HG03060 (cell line): Measurements from ENCODE around the gene EVA1C.
"Not testable (repeated sequence)": the region's sequence is repeated elsewhere in the genome, so short reads cannot be mapped to it uniquely, and the experiment has no call there.

Experiments used
- ATAC-seq: cut with Tn5 transposase; IDR thresholded peaks from one replicate; pipeline ENCODE4 v1.9.1; 2021; ENCODE audit warnings: low read depth, moderate number of reproducible peaks; ENCODE audit not compliant: unreplicated experiment

EVA1C gene, protein sequence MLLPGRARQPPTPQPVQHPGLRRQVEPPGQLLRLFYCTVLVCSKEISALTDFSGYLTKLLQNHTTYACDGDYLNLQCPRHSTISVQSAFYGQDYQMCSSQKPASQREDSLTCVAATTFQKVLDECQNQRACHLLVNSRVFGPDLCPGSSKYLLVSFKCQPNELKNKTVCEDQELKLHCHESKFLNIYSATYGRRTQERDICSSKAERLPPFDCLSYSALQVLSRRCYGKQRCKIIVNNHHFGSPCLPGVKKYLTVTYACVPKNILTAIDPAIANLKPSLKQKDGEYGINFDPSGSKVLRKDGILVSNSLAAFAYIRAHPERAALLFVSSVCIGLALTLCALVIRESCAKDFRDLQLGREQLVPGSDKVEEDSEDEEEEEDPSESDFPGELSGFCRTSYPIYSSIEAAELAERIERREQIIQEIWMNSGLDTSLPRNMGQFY

DNA sequence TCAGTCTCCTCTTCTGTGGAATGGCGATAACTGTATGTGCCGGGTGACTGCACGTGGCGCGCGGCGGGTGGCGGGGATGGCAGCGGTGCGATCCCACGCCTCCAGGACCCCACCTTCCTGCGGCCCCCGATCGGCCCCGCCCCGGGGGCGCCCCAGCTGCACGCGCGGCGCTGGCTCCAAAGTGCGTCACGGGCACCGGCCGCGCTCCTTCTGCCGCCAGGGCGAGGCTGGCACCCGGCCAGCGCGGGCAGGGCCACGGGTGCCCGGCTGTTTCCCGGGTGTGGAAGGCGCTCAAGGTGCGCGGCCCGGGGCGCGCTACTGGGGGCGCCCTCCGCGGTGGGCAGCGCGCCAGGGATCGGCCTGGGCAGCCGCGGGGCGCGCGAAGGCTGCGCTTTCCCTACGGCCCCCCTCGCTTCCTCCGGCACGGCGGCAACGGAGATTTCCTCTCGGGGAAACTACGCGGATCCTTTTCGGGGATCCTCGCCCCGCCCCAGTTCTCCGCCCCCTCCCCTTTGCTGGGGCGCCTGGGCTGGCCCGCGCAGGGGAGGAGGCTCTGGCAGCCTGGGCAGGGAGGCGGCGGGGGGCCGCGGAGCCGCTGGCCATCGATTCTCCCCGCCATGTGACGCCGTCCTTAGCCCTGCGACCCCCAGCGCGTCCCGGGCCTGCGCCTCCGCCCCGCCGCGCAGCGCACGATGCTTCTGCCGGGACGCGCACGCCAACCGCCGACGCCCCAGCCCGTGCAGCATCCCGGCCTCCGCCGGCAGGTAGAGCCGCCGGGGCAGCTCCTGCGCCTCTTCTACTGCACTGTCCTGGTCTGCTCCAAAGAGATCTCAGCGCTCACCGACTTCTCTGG is at the start of gene EVA1C:
Gene EVA1C, plus strand, starts transcription at position 545 of the 853 bp plus-strand sequence. Its CDS starts 148 bp downstream, at position 693.
- ATAC-seq = no peak

DNA sequence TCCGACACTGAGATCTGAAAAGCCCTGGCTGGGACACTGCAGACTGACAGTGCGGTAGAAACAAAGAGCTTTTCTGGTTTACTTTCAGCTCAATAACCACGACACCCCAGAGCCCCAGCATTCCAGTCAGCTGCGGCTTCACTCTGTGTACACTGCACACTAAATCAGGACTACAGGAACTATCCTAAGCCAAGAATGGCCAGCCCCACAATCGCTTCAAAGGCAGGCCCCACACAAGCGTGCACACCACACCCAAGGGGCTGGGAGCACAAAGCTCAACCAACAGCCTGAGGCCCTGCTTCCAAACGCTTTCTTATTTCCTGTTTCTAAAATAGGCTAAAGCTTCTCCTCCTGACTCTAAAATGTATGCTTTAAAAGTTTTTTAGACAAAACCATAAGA is 48.1 kb upstream of the EVA1C start:
- ATAC-seq = no peak

DNA sequence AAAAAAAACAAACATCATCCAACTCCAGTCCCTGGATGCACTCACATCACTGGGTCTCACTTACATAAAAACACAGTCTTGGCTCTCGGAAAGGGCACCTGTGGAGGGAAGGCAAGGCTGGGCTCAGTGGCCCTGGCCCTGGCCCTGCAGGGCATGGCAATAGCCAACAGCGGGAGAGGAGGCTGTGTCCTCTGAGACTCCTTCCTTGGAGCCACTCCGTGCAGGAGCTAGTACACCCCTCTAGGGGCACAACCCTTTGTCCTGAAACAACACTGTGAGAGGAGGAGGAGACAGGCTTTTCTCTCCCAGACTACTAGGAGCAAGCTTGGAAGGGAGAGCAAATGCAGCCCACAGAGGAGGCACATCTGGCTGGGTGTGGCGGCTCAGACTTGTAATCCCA is 47.7 kb upstream of the EVA1C start:
- no peak for ATAC-seq

DNA sequence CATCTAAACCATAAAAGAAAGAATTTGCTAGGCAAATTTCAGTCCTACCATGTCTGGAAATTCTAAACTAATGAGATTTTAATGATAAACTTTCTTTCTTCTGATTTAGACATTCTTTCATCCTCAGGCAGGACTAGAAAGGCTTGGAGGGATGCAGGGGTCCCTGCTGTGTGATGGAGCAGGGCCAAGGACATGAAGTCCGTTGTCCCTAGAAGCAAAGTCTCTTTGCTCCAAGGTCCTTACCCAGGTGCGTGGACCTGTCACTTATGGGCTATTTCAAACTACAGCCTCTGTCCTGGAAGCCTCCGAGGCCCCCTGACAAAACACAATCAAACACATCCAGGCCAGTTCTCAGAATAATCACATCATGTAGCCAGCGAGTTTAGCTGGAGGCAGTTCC is 46.3 kb upstream of the EVA1C start:
- ATAC-seq = no peak

DNA sequence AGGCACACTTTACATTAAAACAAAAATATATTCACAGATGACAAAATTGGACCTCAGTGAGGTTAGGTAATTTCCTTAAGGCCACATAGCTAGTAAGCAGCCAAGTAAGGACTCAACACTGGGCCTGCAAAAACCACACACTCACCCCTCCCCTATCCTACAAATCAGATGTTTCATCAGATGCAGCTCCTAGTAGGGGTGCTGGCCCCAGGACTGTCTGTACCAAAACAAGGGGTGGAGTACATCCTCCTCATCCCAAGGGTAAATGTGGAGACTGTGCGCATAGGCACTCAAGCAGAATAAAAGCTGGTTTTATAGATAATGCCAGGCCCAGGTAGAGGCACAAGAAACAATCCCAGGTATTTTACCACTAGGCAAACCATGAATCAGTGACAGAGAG is 45.3 kb upstream of the EVA1C start:
- ATAC-seq = no peak

DNA sequence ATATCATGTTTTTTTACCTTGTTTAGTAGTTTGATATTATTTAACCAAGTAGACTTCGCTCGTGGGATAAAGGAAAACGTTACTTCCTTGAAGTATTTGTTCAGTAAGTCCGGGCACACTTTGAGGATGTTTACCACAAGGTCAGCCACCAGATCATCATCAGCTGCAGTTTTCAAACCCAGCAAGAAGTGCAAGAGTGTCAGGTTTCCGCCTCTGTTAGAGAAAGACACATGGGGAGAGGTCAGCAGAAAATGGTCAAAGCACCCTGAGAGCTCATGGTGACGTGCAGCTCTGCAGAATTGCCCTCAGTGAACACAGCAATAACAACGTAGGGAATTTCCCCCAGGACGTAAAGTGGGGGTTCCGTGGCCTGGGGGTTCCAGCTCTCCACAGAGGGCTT is 44.1 kb upstream of the EVA1C start:
- ATAC-seq = no peak

DNA sequence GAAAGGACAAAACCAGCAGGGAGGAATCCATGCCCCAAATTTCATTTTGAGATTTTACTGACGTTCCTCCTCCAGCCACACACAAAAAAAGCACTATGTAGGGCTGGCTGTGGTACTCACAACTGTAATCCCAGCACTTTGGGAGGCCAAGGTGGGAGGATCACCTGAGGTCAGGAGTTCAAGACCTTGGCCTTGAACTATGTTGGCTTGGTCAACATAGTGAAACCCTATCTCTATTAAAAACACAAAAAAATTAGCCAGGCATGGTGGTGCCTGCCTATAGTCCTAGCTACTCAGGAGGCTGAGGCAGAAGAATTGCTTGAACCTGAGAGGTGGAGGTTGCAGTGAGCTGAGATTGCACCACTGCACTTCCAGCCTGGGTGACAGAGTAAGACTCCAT is 43.5 kb upstream of the EVA1C start:
- not testable (repeated sequence) for ATAC-seq

DNA sequence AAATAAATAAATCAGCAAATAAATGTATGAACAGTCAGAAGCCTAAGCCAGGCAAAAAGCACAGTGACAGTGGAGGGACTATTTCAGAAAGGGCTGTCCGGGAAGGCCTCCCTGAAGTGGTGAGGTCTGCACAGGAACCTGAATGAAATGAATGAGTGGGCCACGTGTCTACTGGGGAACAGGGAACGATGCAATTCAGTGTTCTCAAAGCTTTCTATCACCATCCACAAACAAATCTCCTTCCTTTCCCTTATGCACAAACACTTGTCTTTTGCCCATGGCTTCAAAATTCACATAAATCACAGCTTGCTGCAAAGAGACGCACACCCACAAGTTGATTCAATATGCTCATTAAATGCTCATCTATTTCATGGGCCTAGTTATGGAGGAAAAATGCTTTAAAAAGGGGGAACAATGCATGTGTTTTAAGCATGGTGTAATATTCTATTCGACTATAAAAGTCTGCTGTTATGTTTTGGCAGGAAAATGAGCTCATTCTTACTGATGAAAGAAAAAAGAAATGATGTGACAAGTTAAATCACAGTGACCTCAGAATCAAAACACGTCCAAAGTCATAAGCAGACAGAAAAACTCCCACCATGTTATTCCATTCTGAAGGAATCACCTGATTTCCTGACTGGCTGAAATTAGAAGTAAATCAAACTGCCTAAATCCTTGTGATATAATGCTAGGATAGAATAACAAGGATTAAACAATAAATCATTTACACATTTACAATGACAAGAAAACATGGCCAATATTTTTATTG is 41.3 kb upstream of the EVA1C start:
- ATAC-seq = no peak

DNA sequence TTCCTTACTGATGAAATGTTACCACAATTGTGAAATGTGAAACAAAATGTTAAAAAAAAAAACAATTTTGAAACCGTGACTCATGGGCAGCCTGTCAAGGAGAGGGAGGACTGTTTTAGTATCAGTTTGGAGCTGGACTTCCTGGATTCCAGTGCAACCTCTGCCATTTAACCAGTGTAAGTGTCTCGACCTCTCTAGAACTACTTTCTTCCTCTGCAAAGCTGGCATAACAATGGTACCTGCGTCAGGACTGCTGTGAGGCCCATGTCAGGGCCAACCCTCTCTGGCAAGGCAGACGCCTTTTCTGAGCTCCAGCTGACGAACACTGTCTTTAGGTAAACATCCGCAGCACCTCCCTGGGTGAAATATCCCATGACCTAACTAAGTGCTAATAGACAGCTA is 40.6 kb upstream of the EVA1C start:
- no peak for ATAC-seq

DNA sequence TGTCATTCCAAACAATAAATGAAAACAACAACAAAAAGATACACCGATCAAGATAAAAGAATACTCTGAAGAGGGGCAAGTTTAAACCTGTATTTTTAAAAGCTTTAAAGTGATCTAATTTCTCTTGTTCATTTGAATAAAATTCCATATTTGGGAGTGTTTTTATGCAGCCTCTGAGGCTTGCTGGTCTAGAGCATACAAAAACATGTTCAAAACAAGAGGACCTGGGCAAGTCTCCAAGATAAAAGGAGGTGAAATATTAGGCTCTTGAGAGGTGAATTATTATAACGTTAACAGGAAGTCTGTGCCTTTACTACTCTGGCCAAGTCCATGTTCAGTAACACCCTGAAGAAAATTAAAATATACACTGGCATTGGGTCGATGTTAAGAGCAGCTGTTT is 39.8 kb upstream of the EVA1C start:
- no peak for ATAC-seq

DNA sequence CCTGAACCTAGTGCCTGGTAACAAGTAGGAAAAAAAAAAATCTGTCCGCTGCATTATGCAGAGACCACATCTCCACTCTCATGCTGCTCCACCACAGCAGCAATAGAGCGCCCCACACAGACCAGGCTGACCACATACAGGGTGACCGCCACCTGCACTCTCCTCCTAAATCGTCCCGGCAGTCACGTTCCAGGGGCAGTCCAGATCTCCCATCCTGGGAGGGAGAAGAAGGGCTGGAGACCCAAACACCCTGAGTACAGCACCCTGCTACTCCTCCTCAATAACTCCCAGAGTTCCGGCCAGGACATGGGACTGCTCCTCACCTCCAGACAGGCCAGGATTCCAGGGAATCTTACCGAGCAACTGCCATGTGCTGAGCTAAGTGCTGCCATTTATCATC is 35.0 kb upstream of the EVA1C start:
- ATAC-seq = no peak

DNA sequence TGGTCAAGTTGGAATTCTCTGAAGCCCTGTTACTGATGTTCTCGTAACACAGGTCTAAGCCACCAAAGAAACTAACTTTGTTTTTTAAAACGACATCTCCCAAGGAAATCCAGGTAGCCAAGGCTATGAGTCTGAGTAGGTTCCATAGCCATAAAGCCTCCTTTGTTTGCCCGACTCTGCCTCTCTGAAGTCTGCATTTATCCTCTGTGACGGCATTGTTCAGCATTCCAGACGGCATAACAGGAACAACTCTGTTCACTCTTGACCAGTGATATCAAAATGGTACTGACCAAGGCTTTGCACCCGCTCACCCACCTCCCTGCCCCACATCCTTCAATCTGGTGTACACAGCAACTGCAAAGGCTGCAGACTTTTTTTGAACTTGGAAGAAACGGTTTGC is 34.5 kb upstream of the EVA1C start:
- ATAC-seq = no peak

DNA sequence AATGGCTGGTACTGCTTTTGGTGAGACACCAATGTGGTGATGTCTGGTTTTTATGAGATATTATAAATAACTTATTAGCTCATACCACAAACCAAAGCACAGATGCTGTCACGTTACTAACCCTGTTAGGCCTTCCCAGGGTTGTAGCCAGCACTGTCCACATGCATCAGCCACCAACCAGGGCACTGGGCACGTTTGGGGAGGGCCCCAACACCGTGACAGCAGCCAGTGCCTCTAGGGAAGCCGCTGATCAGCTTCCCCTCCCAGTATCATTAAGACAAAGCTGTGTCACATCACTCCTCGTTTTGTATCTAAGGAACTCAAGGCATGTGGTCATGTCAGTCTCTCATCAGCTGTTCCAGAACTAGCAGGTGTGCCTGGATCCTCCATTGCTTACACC is 33.5 kb upstream of the EVA1C start:
- ATAC-seq = no peak

DNA sequence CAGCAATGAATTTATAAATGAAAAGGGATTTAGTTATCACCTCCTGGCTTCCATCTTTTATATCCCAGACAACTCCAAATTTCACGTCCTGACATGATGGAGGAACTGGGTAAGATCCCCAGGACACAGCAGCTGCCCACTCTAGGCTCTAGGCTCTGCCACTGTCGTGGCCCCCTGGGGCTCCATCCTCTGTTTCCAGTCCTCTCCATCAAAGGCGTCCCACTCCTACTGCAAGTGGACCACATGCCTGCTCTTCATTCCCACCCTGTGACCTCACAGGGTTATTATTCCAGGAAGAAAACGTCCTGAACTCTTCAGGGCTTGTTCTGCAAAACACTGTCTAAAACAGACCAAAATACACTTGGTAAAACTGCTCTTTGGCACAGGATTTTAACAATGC is 31.6 kb upstream of the EVA1C start:
- no peak for ATAC-seq

DNA sequence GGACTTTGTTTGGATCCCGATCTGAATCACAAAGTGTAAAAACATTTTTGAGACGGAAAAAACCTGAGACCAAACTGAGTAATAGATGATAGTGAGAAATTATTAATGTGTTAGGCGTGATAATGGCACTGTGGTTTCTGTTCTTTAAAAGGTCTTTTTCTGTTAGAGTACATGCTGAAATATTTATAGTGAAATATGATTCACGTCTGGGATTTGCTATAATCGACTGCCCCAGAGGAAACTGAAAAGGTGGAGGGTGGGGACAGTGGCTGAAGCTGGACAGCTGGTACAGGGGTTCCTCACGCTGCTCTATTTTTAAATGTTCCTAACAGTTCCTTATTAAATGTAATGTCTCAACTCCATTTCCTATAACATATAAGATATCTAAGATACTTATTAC is 30.9 kb upstream of the EVA1C start:
- no peak for ATAC-seq

DNA sequence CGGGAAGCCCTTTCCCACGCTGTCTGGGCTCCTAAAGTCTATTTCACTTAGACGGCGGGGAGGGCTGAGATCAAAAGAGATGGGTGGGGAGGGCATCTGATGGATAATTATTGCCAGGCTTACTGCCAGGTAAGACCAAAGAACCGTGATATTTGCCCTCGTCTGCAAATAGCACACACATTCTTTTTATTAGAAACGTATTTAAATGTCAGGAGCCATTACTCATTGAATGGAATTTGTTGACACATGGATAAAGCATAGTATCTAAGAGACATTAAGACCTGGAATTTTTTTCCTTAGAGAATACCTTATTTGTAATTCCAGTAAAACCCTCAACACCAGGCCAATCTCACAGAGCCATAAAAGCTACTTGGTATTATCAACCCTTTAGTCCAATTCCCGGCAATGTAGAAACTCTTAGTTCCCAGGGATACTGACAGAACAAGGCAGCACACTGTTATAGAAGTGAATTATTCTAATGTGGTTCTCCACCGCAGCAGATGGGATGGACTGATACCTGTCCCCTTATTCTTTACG is 30.3 kb upstream of the EVA1C start:
- no peak for ATAC-seq

DNA sequence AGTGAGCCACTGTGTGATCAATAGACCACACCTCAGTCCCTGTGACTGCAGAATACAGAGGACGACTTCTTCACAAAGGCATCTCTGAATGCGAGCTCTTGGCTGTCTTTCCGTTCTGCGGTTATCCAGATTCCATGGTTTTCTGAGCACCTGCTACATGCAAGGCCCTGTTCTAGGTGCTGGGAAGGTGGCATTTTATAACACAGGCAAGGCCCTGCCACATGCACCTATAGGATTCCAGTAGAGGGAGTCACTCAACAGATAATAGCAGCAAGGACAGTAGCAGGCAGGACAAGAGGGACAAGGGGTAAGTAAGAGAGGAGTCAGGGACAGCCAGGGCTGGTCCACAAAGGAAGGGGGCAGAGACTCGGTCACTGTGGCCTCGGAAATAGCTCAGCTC is 28.7 kb upstream of the EVA1C start:
- ATAC-seq = no peak

DNA sequence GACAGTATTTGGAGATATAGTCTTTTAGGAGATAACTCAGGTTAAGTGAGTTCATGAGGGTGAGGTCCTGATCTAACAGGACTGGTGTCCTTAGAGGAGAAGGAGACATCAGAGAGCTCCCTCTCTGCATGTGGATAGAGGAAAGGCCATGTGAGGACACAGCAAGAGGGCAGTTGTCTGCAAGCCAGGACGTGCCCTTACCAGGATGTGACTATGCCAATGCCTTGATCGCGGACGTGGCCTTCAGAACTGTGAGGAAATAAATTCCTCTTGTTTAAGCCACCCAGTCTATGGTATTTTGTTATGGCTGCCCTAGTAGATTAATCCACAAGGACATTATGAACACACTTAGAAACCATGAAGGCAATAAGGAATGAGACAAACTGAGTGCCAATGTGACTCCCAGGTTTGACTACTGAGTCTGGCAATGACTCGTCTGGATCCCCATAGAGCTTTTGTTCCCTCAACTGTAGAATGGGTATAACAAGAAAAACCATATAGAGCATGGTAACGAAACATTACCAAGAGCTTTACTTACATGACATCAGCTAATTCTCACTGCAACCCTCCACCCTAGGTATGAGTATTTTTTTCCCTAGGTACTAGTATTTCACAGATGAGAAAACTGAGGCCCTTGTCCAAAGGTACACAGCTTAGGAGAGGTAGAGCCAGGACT is 26.2 kb upstream of the EVA1C start:
- no peak for ATAC-seq

DNA sequence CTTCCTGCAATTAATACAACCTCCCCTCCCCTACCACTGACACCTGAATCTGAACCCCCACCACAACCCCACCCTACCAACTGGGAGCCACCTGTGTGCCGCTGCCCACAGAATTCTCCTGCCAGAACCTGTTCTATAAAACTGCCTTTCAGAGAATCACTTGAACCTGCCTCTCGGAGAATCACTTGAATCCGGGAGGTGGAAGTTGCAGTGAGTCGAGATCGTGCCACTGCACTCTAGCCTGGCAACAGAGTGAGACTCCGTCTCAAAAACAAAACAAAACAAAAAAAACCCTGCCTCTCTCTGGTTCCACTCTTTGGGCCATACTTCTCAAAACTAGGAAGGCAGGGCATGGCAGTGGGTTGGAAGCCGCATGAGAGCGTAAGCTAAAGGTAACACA is 25.4 kb upstream of the EVA1C start:
- no peak for ATAC-seq

DNA sequence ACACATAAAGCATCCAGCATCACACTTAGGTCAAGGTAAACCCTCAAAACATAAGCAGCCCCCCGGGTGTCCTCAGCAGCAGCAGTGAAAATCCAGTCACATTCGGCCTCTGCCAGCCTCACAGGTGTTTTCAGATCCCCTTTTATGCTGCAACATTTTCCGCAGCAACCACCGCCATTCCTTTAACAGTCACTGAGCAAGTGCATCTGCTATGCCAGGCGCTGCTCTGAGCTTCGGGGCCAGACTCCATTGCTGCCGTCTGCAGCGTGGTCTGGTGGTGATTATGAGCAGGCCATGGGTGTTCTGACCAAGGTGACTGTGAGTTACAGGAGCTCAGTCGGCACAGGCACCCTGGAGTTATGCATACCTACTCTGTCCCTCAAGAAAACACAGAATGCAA is 24.2 kb upstream of the EVA1C start:
- ATAC-seq = no peak
